ENCODE measurements around the gene SPECC1L.

Gene SPECC1L

GRCh38 chr22:24417901-24418641 lies 147.4 kb downstream of the SPECC1L start:
- DNase-seq = no peak

GRCh38 chr22:24418786-24419474 lies 148.3 kb downstream of the SPECC1L start:
- DNase-seq = no peak

- DNase-seq = no peak
Measured at GRCh38 chr22:24419475-24419850, 148.8 kb downstream of the SPECC1L start.

- no peak for DNase-seq
Measured at GRCh38 chr22:24420072-24420976, 149.7 kb downstream of the SPECC1L start.

GRCh38 chr22:24420977-24421343 lies 150.3 kb downstream of the SPECC1L start:
- DNase-seq = no peak

GRCh38 chr22:24421428-24421931 lies 150.8 kb downstream of the SPECC1L start:
- DNase-seq = peak; percentile 10

GRCh38 chr22:24422102-24422665 lies 151.6 kb downstream of the SPECC1L start:
- DNase-seq = no peak

- DNase-seq = peak; percentile 9
Measured at GRCh38 chr22:24423519-24424000, 152.9 kb downstream of the SPECC1L start.

- DNase-seq = no peak
Measured at GRCh38 chr22:24424001-24424900, 153.6 kb downstream of the SPECC1L start.

GRCh38 chr22:24424901-24425775 lies 154.5 kb downstream of the SPECC1L start:
- no peak for DNase-seq

- no peak for DNase-seq
Measured at GRCh38 chr22:24426436-24426835, 155.8 kb downstream of the SPECC1L start.

- DNase-seq = no peak
Measured at GRCh38 chr22:24426851-24427499, 156.3 kb downstream of the SPECC1L start.

GRCh38 chr22:24427500-24428164 lies 157.0 kb downstream of the SPECC1L start, which contains the start of gene ADORA2A:
ADORA2A (plus strand) TSS chr22:24427599; CDS start chr22:24433405, 5,806 bp downstream.
- DNase-seq = no peak

- DNase-seq = no peak
Measured at GRCh38 chr22:24428751-24429410, 158.2 kb downstream of the SPECC1L start.

GRCh38 chr22:24429411-24430365 lies 159.1 kb downstream of the SPECC1L start:
- no peak for DNase-seq

GRCh38 chr22:24430431-24431308 lies 160.0 kb downstream of the SPECC1L start:
- no peak for DNase-seq

All from NCI-H1436 (cell line).